WTC11 (cell line): ENCODE data around the gene HOXD13. TPM values are rescaled to one million over a fixed set of nuclear protein-coding genes. Genes with fewer than 3 reads are reported as not detected.

Source experiments
- total RNA-seq: library from RNA; stranded (reverse); gene quantifications from 3 replicates; pipeline ENCODE4 v1.2.3, GENCODE V29; 2021

HOXD13 gene
- total RNA-seq, 1 experiment from 2014 or later: not detected

Other genes with a start within 250 kb of the HOXD13 start
- 10.3 to 13.8 TPM (median 13.7 TPM) in 3 replicates for gene LNPK, start 90.5 kb upstream of the HOXD13 start, total RNA-seq
- gene EVX2, start 8.8 kb upstream of the HOXD13 start, total RNA-seq: 0.05 TPM in 1 of 3 replicates, not detected in the others
- 0.17 TPM in 1 of 3 replicates, not detected in the others for gene HOXD12, start 7.1 kb downstream of the HOXD13 start, total RNA-seq
- gene HOXD11, start 14.6 kb downstream of the HOXD13 start, total RNA-seq: not detected in 3 replicates
- not detected in 3 replicates for gene HOXD10, start 24.1 kb downstream of the HOXD13 start, total RNA-seq
- gene HOXD9, start 30.0 kb downstream of the HOXD13 start, total RNA-seq: not detected in 3 replicates
- gene HOXD8, start 37.0 kb downstream of the HOXD13 start, total RNA-seq: not detected in 3 replicates
- gene HOXD4, start 58.8 kb downstream of the HOXD13 start, total RNA-seq: not detected in 3 replicates
- gene HOXD3, start 64.6 kb downstream of the HOXD13 start, total RNA-seq: not detected in 3 replicates
- 0.14 to 0.22 TPM in 2 of 3 replicates, not detected in the other for gene HOXD1, start 95.9 kb downstream of the HOXD13 start, total RNA-seq
- gene MTX2, start 176.7 kb downstream of the HOXD13 start, total RNA-seq: 33.6 to 40.5 TPM (median 37.5 TPM) in 3 replicates